OCI-LY1 (cell line): ENCODE measurements around the gene CACNA1C.

Source experiments
- H2AFZ ChIP-seq: fragments of 200-600 bp; sonication (generic), shearing (Covaris generic); 2 replicates; pipeline ENCODE4 v1.6.0; 2014; ENCODE audit warnings: antibody characterized with exemption, mild to moderate bottlenecking, low read length
- H3F3A ChIP-seq: fragments of 200-600 bp; sonication (generic), shearing (Covaris generic); 2 replicates; pipeline ENCODE4 v1.6.0; 2014; ENCODE audit warnings: mild to moderate bottlenecking, antibody characterized with exemption, low read length, moderate library complexity; ENCODE audit not compliant: insufficient read depth
- H3K27ac ChIP-seq: fragments of 200-600 bp; sonication (generic); 2 replicates; pipeline ENCODE4 v1.5.1; 2014; ENCODE audit warnings: low read length, mixed run types, mild to moderate bottlenecking, low read depth; ENCODE audit not compliant: poor library complexity, severe bottlenecking
- H3K27me3 ChIP-seq: fragments of 200-600 bp; sonication (generic); 2 replicates; pipeline ENCODE4 v1.6.0; 2014; ENCODE audit warnings: antibody characterized with exemption, mild to moderate bottlenecking, low read length, moderate library complexity; ENCODE audit not compliant: insufficient read depth
- H3K36me3 ChIP-seq: fragments of 200-600 bp; sonication (generic); 2 replicates; pipeline ENCODE4 v1.6.1; 2014; ENCODE audit warnings: mild to moderate bottlenecking, antibody characterized with exemption, low read length, moderate library complexity, mixed read lengths; ENCODE audit not compliant: insufficient read depth
- H3K4me1 ChIP-seq: fragments of 200-600 bp; sonication (generic); 2 replicates; pipeline ENCODE4 v1.5.1; 2014; ENCODE audit warnings: mild to moderate bottlenecking, low read length, moderate library complexity; ENCODE audit not compliant: insufficient read depth, severe bottlenecking
- H3K4me2 ChIP-seq: fragments of 200-600 bp; sonication (generic), shearing (Covaris generic); 2 replicates; pipeline ENCODE4 v1.6.1; 2014; ENCODE audit warnings: low read length
- H3K4me3 ChIP-seq: fragments of 200-600 bp; sonication (generic); 2 replicates; pipeline ENCODE4 v1.5.1; 2014; ENCODE audit warnings: low read length, low read depth, mild to moderate bottlenecking, mixed read lengths; ENCODE audit not compliant: poor library complexity, severe bottlenecking
- H3K79me2 ChIP-seq: fragments of 200-600 bp; shearing (Covaris generic); 2 replicates; pipeline ENCODE4 v1.6.1; 2016; ENCODE audit warnings: mixed run types, low read length, mixed read lengths; ENCODE audit not compliant: insufficient read depth
- H3K9ac ChIP-seq: fragments of 200-600 bp; sonication (generic), shearing (Covaris generic); 2 replicates; pipeline ENCODE4 v1.6.1; 2014; ENCODE audit warnings: mild to moderate bottlenecking, low read length, mixed read lengths
- H3K9me2 ChIP-seq: fragments of 200-600 bp; sonication (generic), shearing (Covaris generic); 2 replicates; pipeline ENCODE4 v1.6.1; 2014; ENCODE audit warnings: low read depth, mild to moderate bottlenecking, low read length, mixed read lengths
- H3K9me3 ChIP-seq: fragments of 200-600 bp; shearing (Covaris generic); 2 replicates; pipeline ENCODE4 v1.6.1; 2014; ENCODE audit warnings: low read length, mixed read lengths
- H4K20me1 ChIP-seq: fragments of 200-600 bp; sonication (generic), shearing (Covaris generic); 2 replicates; pipeline ENCODE4 v1.6.0; 2016; ENCODE audit warnings: mild to moderate bottlenecking, low read length; ENCODE audit not compliant: insufficient read depth
- EZH2 ChIP-seq: fragments of 200-600 bp; sonication (generic), shearing (Covaris generic); IDR thresholded peaks from 2 replicates; pipeline ENCODE4 v1.8.0; 2017; ENCODE audit warnings: borderline replicate concordance, mixed run types, mild to moderate bottlenecking, antibody characterized with exemption, low read length, moderate library complexity, mixed read lengths
- TF ChIP-seq, protein P1 (sequence below): fragments of 200-600 bp; sonication (generic), shearing (Covaris generic); IDR thresholded peaks from 2 replicates; pipeline ENCODE4 v1.5.1; 2017; ENCODE audit warnings: mild to moderate bottlenecking, antibody characterized with exemption, low read length, moderate library complexity, mixed read lengths

The CACNA1C gene

DNA sequence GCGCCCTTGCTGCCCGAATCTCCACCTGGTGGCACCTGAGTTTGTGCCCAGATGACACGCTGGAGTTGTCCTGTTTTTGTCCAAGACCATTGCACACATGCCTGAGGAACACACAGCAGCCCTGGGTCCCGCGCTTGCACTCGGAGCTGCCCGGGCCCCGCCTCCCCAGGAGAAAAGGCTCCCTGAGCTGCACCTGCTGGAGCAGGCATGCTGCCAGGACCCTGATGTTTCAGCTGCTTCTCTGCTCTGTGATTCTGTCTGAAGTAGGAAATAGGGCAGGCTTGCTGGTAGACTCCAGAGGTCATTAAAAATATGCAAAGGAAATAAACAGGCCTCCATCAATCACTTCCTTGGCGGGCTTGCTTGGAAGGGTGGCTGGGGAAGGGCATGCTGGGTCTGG lies 271.6 kb downstream of the CACNA1C start:
- Histone ChIP-seq H2AFZ (no peak overlapping the region), H3K79me2 (no peaks in the 10 kb centered on the region), H3K27ac (no peak overlapping the region), H3K9ac (no peak overlapping the region), H3F3A (no peaks in the 10 kb centered on the region), H3K27me3 (peaks cover 17% of the 10 kb centered on the region; the same call in 1 of the 2 replicates), H3K4me2 (no peak overlapping the region), H3K4me3 (no peak overlapping the region), H3K36me3 (no peaks in the 10 kb centered on the region), H4K20me1 (no peaks in the 10 kb centered on the region), H3K9me3 (no peaks in the 10 kb centered on the region), H3K9me2 (no peaks in the 10 kb centered on the region), H3K4me1 (no peaks in the 10 kb centered on the region)
- TF ChIP-seq, protein P1, sequence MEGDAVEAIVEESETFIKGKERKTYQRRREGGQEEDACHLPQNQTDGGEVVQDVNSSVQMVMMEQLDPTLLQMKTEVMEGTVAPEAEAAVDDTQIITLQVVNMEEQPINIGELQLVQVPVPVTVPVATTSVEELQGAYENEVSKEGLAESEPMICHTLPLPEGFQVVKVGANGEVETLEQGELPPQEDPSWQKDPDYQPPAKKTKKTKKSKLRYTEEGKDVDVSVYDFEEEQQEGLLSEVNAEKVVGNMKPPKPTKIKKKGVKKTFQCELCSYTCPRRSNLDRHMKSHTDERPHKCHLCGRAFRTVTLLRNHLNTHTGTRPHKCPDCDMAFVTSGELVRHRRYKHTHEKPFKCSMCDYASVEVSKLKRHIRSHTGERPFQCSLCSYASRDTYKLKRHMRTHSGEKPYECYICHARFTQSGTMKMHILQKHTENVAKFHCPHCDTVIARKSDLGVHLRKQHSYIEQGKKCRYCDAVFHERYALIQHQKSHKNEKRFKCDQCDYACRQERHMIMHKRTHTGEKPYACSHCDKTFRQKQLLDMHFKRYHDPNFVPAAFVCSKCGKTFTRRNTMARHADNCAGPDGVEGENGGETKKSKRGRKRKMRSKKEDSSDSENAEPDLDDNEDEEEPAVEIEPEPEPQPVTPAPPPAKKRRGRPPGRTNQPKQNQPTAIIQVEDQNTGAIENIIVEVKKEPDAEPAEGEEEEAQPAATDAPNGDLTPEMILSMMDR, result no peak
- no peak for TF ChIP-seq EZH2

DNA sequence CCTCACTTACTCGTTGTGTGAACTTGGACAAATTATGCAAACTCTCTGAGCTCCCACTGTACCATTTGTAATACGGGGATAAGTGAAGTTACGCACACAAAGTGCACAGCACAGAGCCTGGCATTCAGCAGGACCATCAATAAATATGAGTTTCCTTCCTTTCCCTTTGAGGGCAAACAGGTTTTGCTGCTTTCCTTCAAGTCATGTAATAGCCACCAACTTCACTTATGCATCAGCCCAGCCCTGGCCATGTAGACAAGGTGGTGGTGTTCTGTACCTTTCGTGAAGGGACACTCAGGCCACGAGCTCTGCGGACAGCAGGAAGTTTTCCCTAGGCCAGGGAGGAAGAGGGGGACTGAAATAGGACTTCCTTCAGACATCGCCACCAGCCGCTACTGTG lies 272.7 kb downstream of the CACNA1C start:
- Histone ChIP-seq H3K27me3 (peaks cover 17% of the 10 kb centered on the region; the same call in 1 of the 2 replicates), H3K79me2 (no peaks in the 10 kb centered on the region), H3K4me2 (no peak overlapping the region), H3F3A (no peaks in the 10 kb centered on the region), H2AFZ (no peak overlapping the region), H3K9me3 (no peaks in the 10 kb centered on the region), H3K4me1 (no peaks in the 10 kb centered on the region), H3K9ac (no peak overlapping the region), H3K4me3 (no peak overlapping the region), H3K36me3 (no peaks in the 10 kb centered on the region), H3K9me2 (no peaks in the 10 kb centered on the region), H4K20me1 (no peaks in the 10 kb centered on the region), H3K27ac (no peak overlapping the region)
- no peak for TF ChIP-seq EZH2
- TF ChIP-seq, protein P1, result no peak

DNA sequence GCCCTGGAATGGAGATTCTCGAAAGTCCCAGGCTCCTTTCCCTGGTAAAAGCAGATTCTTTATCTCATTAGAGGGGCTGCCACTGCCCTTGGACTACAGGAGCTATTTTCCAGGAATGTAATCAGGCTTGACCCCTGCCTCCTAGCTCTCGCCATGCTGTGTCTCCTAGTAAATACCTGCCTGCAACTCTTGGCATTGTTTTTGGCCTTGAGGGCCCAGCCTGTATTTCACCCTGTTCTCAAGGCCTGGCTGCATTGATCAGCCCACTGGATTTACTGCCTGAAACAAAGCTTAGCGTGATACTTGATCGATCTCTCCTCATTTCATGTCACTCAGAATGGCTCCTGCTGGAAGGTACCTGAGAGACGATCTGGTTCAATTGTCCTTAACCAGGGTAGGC lies 273.7 kb downstream of the CACNA1C start:
- Histone ChIP-seq H3K79me2 (no peaks in the 10 kb centered on the region), H3K36me3 (no peaks in the 10 kb centered on the region), H3K9ac (no peak overlapping the region), H3F3A (no peaks in the 10 kb centered on the region), H2AFZ (no peak overlapping the region), H3K9me2 (no peaks in the 10 kb centered on the region), H3K27me3 (peaks cover 11% of the 10 kb centered on the region; the same call in 1 of the 2 replicates), H3K4me3 (no peak overlapping the region), H3K4me2 (no peak overlapping the region), H3K4me1 (no peaks in the 10 kb centered on the region), H4K20me1 (no peaks in the 10 kb centered on the region), H3K27ac (no peak overlapping the region), H3K9me3 (no peaks in the 10 kb centered on the region)
- TF ChIP-seq, protein P1, result no peak
- TF ChIP-seq EZH2, result no peak
